ENCODE data around the gene CEBPG.

CEBPG gene

DNA sequence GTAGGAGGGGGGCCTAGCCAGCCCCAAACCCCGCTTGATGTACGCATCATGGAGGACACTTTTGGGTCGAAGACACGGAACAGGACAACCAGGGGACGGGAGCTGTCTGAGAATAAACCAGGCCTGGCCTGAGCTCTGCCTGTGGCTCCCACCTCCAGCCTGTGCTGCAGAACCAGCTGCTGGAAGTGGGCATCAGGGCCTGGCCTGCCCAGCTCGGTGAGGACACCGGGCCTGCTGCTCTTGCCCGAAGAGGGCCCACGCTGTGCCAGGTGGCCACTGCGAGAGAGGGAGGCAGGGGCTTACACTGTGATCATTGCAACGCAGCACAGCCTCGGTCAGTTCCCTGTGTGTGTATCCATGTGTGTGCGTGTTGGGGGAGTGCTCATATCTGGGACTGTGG lies 34.6 kb downstream of the CEBPG start:
- no peak for FAIRE-seq

DNA sequence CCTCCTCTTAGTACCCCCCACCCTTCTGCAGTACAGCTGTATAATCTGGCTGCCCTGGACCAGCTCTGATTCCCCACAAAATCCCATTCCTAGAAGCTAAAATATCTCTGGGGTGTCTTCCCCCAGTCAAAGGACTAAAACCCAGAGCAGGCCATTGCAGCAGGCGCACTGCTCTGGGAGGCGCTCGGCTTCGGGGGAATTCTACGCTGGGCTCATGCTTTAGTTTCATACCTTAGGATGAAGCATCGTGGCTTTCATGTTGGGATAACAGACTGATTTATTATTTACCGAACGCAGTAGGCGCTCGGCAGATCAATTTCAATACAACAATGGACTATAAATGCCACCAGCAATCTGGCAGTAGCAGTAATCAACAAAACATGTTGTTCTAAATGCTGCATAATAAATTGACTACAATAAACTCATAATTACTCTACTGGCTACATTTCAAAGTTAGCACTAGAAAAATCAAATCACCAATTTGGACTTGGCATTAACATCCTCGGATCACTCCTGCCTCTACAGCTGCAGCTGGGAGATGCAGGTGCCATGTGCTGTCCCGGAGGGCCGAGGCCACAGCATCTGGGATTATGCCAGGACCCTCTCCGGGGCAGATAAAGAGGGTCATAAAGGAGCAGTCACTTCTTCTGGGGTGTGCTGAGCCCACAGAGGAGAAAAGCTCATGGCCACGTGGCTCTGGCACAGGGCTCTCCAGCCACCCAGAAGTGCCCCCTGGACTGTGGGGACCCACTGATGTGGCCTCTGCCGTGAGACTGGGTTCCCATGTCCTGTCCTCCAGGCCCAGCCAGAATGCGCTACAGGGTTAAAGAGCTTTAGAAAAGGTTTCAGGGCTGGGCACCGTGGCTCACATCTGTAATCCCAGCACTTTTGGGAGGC lies 35.3 kb downstream of the CEBPG start:
- FAIRE-seq, result no peak

DNA sequence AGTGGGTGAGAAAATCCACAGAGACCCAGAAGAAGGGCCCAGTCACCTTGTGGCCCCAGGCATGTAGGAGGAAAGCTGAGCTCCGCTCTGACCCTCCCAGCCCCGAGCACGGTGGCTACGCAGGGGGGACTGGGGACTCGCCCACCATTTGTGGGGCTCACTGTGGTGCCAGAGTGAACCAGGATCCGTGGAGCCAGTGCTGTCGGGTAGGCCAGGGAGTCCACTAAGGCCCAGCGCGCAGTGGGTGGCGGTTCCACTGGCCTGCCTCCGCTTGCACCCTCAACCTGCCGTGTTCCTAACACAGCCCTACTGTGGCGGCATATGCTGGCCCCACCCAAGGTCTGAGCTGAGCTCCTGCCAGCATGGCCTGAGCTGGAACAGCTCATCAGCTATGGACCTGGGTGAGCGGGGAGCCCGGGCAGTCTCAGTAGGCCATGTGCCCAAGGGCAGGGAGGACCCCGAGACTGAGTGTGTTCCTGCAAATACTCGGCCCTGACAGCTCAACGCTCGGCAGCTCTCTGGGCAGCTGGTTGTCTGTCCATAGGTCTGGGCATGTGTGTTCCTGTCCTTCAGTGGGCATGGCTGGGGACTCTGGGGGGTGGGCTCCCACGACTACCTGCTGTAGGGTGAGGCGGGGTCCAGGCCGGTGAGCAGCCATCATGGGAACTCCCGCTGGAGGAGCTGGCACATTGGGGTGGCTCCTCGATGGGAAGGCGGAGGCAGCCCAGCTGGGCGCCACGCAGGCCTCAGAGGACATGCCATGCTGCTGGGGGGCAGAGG lies 36.6 kb downstream of the CEBPG start:
- no peak for FAIRE-seq

DNA sequence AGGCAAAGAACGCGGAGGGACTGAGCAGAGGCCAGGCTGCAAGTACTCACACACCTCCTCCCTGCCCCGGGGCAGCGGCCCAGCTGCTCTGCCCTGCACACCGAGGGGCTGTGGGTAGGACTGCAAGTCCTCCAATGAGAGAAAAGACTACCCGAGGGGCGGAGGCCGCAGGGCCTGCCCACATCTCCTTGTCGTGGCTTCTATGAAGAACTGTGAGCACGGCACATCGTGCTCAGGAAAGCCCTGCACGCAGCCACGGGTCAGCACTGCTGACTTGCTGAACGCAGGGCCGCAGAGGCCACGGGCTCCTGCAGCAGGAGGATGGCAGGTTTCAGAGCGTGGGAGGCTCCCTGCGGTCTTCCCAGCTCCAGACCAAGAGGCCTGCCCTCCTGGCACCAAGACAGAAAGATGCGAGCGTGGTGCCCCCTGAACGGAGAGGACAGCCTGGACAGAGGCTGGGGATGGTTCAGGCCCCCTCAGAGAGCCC lies 37.4 kb downstream of the CEBPG start:
- no peak for FAIRE-seq

DNA sequence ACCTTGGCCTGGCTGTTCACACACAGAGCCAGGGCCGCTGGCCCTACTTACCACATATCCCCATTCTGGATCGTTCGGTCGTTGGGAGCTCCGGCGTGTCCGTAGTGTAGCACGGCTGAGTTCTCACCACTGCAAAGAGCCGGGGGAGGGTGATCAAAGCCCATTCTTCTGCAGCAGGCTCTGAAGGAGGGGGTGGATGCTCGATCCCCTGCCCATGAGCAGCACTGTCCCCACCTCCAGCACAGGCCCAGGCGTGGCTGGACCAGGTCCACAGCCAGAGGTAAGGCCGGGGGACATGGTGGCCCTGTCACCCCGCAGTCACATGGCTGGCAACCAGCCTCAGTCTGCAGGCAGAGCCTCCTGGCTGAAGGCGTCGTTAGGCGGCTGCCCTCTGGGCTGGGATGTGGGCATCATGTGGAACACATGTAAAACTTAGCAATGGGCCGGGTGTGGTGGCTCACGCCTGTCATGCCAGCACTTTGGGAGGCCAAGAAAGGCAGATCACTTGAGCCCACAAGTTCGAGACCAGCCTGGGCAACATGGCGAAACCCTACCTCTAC lies 38.2 kb downstream of the CEBPG start:
- FAIRE-seq, result no peak

DNA sequence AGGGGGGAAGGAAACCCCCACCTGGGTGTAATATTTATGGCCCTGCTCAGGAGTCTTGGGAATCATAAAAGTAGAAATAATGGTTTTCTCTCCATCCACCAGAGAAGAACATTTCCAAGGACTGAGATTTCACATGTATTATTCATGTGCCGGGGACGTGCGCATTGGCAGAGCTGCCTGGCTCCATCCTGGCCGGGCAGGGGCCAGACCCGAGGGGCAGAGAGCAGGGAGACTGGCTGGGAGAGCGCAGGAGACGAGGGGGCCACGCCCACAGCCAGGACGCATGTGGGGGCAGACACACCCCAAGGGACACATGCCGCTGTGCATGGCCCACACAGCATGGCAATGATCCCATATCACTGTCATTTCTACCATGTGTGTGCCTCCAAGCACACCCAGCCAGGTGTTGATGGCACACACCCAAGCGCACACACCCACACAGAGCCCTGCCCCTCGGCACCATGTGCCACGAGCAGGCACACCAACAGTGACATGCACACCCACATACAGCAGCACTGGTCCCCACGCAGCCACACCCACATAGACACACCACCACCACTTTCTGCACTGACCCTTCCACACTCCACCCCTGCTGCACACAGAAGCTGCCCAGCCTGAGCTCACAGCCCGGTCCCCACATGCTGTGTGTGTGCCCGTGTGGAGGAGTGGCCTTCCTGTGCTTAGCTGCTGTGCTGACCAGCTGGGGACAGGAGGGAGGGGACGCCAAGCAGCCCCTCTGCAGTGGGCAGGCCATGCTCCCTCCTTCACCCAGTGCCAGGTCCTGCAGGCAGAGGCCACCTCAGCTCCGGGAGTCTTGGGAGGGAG lies 39.3 kb downstream of the CEBPG start:
- FAIRE-seq, result no peak

DNA sequence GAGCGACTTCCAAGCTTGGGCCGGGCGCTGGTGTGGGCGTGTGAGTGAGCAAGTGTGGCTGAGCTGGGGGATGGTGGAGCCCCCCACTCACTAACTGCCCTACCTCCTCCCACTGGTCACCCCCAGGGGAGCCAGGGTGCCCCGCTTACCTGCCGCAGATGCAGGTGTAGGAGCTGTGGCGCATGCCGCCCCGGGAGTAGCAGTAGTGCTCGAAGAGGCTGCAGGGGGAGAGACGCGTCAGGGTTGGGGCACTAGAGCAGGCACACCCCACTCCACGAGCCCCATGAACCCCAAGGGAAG lies 39.9 kb downstream of the CEBPG start:
- no peak for FAIRE-seq

DNA sequence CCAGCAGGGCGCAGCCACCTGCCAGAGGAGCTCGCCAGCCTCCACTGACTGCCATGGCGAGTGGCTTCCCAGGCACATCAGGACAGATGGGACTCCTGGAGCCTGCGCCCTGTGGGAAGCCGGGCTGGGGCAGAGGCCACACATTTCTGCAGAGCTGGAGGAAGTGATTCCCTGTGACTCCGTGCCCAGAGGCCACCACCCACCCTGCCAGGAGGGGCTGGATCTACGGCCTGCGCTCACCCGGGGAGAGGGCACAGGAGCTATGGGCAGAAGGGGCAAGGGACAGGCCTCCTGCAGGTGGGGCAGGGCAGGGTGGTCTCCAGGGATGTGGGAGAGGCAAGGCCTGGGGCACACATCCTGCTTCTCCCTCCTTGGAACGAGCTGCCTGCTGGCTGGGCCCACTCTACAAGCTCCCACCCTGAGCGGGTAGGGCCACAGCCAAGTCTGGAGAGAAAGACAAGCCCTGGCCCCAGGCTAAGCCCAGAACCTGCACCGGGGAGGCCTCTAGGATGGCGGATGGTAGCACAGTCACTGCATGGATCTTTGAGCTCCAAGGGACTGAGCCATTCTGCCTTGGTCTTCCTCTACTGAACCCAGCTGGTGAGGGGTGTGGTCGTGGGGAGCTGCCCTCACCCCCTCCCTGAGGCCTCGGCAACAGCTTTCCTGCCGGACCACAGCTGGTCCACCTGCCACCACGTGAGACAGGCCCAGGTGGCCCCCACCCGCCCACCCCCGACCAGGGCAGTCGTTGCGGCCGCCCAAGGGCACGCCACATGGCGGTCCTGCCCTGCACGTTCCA lies 40.6 kb downstream of the CEBPG start:
- FAIRE-seq, result no peak

DNA sequence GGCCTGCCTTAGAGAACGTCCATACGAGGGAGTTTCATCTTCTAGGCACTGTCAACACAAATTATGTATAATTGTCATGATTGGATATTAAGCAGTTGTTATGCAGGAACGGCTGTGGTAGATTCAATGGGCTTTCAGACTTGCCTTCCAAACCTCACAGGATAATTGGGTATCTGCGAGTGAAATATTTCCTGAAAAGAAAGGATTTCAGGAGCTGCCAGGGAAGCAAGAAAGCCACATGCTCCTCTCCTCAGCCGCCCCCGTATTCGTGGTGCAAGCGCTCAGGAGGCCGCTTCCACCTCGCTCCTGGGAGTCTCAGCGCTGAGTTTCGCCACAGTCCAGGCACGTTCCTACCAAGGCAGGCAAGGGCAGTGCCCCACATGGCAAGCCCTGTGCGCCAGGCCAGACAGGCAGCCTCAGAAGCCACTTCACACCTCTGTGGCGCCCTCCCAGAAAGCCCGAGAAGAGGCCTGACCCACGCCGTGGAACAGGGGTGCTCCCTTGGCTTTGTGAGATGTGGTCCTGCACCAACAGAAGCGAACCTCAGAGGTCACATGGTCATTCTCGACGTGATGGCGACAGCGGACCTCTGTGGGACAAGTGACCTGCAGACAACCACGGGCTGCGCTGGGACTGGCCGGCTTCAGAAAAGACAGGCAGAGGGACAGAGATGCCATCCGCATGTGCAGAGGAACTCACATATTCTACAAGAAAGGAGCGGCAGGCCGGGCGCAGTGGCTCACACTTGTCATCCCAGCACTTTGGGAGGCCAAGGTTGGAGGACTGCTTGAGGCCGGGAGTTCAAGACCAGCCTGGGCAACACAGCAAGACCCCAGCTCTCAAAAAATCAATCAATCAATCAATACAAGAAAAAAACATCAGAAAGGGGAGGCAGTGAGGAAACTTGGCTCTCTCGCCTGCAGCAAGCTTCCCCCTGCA lies 41.4 kb downstream of the CEBPG start:
- FAIRE-seq, result no peak

DNA sequence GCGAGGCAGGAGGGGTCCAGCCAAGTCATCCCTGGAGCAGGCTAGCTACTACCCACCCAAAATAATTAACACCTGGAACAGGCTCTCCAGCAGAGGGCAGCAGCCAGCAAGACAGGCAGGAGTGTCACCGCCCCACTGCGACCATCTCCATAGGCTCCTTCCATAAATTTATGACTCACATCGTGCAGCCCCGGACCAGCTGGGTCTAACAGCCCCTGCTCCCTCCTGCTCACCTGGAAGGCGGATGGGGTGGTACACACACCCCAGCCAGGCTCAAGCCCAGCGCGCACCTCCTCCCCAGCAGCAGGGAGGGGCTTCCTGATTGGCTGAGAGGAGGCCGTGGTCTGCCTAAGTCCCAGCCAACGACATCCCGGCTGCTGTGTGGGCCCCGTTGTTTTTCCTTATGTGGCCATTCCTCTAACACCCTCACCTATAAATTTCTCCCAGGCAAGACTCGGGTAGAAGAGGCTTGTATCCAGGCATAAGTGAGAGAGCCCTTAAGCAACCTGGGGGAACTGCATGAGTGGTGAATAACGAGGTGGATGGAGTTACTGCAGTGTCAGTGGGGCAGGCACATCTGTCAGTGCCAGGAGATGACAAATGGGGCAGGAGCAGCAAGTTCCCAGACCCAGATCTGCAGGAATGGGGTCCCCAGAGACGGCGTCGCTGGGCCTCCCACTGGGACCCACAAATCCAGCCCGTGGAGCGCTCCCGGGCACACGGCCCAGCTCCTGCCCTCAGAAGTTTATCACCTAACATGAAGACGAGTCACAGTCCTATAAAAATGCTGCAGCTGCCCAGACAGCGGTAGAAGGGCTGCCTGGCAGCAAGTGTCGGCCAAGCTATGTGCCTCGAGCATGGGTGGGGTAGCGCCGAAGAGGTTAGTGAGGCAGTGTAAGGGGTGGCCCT lies 43.1 kb downstream of the CEBPG start:
- no peak for FAIRE-seq

DNA sequence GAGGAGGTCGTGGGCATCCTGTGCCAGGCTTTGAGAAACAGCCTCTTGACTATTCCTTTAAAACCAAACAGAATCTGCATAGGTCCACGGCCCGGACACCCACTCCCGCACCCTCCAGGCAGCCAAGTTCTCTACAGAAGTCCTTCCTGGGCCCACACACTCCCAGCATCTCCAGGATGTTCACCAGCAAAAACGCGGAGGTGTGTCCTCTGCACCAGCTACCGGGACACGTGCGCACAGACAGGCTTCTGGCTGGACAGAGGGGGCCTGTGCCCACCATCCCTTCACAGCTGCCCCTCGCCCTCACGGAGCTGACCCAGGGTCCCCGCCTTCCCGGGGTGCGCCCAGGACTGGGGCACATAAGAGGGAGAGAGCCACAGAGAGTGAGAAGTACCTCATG lies 44.2 kb downstream of the CEBPG start:
- no peak for FAIRE-seq

DNA sequence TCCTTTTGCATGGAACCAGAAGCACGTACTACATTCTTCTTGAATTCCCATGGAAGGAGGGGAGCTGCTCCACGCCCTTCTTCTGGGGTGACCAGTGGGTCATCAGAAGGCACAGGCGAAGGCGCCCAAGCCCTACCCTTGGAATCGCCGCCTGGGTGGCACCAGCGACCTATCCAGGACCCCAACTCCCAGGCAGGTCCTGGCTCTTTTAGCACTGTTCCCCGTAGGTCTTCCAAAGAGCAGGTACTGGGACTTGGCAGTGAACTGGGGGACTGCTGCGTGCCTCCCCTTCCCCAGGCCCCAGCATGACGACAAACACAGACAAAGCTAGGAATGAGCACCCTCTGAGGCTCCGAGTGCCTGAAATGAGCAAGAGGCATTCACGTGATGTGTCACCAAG lies 45.0 kb downstream of the CEBPG start:
- no peak for FAIRE-seq

DNA sequence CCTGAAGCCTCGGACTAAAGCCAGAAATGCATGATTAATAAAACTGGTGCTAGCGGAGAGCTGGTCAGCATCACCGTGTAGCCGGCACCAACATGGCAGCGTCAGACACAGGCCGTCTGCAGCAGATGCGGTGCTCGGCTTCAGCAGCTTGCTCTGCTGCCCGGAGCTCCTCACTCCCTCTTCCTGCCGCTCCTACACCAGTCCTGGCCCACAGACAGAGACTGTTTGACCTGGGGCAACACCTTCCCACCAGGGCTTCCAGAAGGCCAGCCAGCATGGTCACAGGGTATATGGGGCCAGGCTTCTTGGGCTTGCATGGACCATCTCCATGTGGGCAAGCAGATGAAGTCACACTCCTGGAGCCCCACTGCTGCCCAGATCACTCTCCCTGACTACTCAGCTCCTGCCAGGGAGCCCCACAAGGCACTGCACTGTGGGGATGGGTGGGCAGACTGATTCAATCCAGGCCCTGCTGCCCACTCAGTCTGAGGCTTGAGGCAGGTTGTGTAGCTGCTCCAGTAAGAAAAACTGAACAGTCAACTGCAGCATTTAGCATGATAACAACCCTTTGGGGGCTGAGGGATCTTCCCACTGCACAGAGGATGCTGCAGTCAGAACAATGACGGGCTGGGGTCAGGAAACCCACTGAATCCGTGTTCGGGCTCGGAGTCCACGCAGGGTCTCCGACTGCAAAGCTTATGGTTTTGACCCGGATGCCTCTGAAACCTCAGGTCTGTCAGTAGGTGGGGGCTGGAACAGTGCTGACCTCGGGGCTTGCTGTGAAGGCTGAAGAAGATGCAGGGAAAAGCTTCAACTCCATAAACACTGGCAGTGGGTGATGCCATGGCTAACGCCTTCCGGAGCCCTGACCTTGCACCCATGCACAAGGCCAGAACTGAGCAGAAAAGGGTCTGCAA lies 45.6 kb downstream of the CEBPG start:
- no peak for FAIRE-seq

DNA sequence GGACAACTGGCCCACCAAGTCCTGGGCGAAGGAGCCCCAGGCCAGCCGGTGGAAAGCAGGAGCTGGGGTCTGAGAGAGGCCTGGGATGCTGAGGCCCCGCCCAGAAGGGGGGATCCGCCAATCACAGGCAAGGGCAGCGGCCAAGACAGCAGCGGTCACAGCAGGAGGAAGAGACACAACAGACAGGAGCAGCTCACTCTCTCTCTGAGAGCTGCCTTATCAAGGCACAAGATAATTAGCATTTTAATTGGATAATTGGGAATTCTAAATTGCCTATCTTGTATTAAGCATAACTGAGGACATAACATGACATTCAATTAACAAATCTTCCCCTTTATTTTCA lies 46.2 kb downstream of the CEBPG start:
- FAIRE-seq, result no peak

DNA sequence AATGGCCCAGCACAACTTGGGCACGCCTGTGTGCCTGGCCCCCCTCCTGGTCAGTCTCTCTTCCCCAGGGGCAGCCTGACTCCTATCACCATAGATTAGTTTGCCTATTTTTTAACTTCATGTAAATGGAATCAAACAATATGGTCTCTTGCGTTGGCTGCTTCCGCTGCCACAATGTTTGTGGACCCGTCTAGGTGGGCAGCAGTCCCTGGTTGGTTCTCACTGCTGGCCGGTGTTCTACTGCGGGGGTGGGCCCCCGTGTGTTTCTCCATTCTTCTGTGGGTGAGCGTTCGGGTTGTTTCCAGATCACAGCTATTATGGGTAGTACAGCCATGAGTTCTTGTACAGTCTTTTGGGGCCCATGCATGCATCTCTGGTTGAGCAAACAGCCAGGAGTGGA lies 47.3 kb downstream of the CEBPG start:
- no peak for FAIRE-seq

DNA sequence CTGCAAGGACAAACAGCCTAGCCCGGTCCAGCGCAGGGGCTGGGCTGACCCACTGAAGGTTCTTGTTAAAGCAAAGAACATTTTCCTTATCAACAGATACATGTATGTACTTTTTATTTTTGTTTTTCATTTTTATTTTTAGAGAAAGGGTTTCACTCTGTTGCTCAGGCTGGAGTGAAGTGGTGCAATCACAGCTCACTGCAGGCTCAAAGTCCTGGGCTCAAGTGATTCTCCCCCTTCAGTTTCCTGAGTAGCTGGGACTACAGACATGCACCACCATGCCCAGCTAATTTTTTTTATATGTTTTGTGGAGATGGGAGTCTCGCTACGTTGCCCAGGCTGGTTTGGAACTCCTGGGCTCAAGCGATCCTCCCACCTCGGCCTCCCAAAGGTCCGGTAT lies 47.9 kb downstream of the CEBPG start:
- no peak for FAIRE-seq

DNA sequence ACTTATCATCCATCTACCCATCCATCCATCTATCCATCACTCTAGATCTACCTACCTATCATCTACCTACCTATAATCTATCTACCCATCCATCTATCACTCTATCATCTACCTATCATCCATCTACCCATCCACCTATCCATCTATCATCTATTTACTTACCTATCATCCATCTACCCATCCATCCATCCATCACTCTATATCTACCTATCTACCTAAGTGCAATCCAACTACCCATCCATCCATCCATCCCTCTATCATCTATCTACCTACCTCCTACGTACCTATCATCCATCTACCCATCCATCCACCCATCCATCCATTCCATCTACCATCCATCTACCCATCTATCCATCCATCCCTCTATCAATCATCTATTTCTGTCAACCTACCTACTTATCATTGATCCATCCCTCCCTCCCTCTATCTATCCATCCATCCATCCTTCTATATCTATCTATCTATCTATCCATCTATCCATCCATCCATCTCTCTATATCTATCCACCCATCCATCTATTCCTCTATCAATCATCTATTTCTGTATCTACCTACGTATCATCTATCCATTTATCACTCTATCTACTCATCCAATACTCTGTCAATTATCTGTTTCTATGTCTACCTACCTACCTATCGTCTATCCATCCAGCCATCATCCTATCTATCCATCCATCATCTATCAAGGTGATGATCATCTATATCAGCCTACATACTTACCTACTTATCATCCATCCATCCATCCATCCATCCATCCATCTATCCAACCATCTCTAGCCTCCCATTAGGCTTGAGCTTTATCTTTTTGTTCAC lies 49.1 kb downstream of the CEBPG start:
- no peak for FAIRE-seq

DNA sequence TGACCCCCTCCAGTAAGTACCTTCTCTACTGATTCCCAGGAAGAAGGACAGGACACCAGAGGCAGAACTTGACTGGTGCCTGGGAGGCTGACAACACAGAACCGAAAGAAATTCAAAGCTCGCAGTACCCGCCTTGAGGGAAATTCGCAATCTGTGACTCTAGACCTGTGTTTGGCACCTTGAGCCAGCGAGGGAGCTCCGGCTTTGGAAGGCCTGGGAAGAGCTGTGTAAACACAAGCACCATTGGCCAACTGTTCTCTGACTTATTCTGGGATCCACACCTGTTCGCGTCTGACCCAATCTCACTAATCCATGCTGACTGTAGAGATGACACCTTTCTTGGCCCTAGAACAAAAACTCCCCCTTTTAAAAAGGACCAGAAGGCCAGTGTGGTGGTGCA lies 50.7 kb downstream of the CEBPG start:
- FAIRE-seq, result no peak

Data from colon (tissue), 2 donors.